ENCODE measurements around the gene SMCO4.
A peak's percentile ranks its signal among the peaks of the same experiment; 100 is the strongest.

The SMCO4 gene

DNA sequence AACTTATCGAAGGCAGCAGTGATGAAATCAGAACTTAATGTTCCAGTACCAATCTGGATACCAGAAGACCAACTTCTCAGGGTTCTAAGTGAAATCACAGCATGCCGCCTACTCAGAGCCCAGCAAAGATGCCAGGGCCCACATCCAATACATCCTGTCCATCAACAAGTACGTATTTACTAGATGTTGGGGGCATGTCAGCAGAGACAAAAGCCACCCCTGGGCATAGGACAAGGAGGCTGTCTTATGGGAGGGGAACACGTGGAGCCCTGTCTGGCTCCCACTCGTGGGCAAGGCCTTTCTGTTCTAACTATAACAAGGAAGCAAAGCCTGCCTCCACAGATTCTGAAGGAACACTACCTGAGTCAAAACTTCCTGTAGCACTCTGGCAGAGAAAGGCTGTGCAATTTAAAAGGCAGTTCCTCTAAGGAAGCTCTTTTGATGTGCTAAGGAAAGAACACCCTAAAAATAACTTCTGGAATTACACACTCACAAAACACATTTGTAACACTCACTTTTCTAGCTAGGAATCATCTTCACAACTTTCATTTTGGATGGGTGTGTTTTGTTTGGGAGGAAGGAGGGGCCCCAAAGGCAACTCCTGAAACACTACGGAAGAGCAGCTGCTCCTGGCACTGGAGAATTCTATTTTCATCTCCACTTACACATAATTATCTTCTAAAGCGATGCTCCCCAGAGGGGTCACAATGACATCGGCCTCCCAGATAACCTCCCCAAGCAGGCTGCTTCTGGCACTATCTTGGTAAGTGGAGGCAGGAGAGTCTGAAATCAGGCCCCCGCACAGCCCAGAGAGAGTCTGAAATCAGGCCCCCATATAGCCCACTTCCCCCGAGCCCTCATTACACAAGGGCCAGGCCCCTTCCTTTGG is 14.2 kb downstream of the SMCO4 start:
- DNase-seq (ENCODE audit: low spot score): no peak

DNA sequence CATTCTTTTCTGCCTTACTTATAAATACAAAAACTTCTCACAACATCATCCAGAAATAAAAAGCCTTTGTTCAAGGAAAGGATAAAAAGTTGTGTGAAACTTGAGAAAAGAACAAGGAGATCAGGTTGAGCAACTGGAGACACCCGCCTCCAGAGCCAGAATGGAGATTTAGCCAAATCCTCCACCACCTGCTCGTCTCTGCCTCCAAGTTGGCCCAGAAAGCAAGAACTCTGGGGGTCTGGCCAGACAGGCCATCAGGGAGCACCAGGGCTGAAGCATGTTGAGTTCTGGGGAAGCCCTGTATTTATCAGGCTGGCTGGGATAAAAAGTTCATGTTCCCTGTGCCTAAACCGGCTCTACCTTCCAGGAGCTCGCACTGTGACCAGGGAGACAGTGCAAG is 14.9 kb downstream of the SMCO4 start:
- DNase-seq (ENCODE audit: low spot score): no peak

DNA sequence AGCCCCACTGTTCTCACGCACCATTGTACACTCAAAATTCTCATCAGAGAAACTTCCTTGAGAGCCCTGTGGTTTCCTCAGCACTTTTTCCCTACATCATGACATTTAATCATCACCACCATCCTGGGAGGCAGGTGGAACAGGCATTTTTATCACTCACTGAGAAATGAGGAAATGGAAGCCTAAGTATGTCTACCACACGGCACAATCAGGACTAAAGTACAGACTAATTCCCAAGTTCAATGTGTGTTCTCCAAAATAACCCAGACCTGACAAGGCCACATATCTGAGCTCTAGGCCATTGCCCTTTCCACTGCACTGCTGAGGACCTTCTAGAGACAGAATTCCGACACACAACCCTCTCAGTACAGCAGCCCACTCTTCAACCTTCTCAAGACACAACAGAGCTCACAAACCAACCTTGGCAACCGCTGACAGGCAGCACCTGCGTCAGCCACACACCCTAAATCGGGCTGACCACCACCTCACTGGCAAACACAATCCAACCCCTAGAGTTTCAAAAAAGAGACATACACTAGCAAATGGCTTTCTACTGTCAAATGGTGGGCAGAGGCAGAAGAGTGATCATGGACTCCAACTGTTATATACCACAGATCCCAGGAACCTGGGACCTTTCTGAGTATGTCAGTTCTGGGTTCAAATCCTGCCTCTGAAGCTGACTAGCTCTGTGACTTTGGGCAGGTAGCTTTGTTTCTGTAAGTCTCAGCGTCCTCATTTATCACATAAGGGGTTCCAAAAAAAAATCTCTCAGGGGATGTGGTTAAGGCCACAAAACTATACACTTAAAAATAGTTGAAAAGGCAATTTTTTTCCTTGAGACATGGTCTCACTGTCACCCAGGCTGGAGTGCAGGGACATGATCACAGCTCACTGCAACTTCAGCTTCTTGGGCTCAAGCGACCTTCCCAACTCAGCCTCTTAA is 16.3 kb downstream of the SMCO4 start:
- peak; percentile 76 for DNase-seq (ENCODE audit: low spot score)

DNA sequence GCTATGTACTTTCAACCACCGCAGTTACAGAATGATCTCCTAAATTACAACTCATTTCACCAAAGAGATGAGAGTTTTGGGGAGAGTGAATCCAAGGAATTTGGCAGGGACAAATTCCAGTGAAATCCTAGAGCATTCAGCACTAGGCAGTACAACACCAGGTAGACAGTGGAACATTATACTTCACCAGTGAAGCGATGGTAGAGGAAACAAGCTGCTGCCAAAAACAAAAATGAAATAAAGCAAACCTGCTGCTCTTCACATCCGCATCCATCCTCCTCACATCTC is 16.9 kb downstream of the SMCO4 start:
- DNase-seq (ENCODE audit: low spot score): no peak

DNA sequence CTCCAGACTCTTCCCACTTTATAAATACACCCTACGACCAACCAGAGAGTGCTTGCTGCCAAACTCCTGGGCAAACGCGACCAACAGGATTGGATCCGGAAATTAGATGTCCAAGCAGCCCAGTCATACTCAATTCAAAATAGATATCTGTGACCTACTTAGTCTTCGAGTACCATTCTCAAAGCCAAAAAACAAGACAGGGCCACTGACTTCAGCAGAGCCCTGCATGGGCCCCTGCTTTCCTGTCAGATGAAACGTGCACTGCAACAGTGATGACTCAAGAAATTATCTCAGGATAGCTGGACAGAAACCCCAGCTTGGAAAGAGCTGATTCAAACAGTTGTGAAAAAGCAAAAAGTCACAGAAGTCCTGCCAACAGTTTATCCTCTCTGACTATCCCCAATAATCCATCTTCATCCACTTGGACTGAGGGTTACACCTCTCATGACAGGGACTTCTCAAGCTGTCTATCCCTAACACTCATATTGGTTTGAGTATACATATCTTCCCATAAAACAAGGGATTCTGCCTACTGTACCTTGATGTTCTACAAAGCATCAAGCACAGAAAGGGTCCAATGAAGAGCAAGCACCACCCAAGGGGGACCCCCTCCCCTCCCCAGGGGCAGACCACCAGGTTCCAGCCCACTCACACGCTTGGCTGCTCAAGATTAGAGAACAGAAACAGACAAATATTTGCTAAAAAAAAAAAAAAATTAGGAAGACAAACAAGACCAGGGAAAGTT is 17.4 kb downstream of the SMCO4 start:
- peak; percentile 31 for DNase-seq (ENCODE audit: low spot score)

DNA sequence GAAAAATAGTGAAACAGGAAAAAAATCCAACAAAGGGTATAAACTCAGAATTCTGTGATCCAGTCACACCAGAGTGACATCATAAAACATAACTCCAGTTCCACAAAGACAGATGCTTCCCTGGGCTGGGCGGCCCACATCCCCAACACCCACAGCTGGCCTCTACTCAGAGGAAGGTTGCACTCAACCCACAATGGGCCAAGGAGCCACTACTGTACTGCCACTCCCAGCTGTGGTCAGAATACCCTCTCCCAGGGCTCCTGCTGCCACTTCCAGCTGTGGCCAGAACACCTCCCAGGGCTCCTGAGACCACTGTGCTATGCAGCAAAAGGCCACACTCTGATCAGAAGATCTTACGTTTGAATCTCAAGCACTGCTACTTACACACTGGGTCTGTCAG is 18.3 kb downstream of the SMCO4 start:
- DNase-seq (ENCODE audit: low spot score): no peak

DNA sequence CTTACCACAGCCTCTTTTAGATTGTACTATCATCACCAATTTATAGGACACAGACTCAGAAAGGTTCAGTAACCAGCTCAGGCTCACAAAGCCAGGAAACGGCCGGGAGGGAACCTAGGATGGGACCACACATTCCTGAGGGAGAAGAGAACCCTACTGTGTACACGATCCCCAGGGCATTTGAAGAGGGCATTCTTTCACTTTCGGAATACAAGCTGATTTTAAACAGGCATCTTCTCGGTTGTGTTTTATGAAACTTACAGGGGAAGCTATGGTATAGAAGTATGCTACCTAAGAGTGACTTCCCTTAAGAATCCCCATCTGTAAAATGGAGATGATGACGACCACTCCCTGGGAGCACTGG is 19.0 kb downstream of the SMCO4 start:
- DNase-seq (ENCODE audit: low spot score): no peak

DNA sequence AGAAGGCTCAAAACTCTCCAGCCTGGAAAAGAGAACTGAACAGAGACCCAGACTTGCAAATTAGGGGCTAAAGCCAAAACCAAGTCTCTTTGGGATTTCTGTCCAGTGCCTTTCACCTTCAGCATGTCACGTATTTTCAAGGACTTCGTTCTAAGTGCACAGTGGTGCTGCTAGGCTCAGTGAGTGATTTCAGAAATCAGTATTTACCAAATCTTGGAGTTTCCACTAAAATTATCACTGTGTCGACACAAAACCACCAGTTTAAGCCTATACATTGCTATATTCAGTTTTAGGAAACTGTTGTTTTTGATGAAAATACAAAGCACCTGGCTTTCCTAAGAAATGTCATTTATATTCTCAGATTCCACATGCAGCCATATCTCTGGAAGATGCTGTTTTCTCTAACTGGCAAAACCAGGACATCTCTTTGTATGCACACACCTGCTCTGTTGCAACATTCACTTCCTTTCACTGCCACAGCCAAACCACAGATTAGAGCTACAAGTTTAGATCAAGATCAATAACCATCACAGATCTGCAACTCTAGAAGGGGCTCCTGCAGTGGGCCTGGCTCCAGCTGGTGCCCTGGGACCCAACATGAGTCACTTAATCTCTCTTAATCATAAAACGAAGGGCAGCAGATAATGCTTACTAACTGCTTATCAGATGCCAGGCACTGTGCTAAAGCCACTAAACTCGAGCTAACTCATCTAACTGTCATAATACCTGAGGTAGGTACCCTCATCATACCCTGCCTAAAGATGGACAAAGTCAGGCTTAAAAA is 22.3 kb downstream of the SMCO4 start:
- DNase-seq (ENCODE audit: low spot score): no peak

DNA sequence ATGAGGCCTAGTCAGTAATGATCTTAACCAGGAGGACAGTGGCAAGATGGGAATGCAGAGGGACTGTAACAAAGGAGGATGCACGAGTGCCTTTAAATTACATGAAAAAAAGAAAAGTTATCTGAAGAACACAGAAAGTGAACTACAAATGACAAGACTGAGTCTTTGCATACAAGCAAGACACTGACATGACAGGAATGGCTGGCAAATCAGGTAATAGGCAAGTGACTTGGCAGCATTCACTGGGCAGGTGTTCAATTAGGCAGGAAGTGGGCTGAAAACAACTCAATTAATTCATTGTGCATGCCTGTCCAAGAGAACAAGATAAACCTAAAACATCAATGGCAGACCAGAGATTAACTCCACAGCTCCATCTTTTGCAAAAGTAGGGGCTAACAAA is 24.0 kb downstream of the SMCO4 start:
- DNase-seq (ENCODE audit: low spot score): no peak

DNA sequence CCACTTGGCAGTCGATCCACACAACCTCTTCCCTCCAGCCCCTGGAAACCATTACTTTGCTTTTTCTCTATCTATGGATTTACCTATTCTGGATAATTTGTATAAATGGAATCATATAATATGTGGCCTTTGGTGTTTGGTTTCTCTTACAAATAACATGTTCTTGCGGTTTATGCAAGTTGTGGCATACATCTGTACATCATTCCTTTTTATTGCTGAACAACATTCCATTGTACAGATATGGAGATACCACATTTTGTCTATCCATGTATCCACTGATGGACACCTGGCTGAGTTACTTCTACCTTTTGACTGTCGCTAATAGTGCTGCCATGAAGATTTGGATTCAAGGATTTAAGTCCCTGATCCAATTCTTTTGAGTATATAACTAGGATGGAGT is 25.1 kb downstream of the SMCO4 start:
- DNase-seq (ENCODE audit: low spot score): no peak

DNA sequence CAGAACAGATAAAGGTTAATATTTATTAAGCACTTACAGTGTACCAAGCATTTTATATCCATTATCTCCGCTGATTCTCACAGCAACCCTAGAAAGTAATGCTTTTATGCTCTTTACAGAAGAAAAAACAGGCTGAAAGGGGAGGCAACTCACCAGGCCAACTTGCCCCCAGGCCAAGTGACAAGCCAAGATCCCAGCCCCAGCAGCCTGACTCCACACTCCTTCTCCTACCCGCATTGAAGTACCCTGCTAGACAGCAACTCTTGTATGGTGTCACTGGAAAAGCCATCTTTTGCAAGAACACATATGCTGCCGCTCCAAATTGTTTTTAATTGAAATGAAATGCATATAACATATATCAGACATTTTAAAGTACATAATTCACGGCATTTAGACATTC is 25.6 kb downstream of the SMCO4 start:
- DNase-seq (ENCODE audit: low spot score): no peak

DNA sequence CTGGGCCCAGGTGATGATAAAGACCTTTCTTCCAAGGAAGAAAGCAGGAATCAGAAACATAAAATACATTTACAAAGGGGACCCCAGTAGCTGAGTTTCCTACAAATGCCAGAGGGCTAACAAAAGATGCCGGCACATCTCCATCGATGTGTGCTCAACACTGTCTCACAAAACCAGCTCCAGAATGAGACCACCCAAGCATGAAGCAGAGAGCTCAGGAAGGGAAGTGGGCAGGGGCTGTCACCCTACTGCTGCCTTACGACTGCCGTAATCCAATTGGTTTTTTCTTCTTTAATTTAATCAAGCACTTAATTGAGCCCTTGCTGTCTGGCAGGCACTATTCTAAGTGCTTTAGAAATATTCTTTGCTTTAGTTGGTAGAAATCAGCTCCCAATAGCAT is 26.1 kb downstream of the SMCO4 start:
- no peak for DNase-seq (ENCODE audit: low spot score)

DNA sequence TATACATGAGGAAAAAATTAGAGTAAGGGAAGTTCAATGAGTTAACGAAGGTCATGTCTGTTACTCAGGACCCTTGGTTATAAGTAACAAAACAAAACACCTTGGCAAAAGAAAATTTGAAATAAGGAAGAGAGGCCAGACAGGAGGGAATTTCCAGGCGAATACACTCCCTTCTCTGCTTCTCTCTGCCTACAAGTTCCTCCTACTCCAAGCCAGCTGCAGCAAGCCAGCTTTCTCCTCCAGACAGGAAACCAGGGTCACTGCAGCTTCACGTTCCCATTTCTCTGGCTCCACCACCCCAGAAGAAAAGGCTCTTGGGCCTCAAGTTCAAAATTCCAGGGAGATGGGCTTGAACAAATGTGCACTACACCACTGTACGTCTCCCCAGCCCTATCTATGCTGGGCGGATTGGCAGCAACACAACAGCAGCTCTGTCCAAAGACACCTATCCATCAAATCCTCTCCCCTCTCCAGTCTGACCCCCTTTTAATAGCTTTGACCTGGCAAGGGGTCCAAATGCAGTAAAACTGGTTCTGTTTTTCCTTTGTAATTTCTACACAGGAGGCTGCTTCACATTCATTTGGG is 27.7 kb downstream of the SMCO4 start:
- DNase-seq (ENCODE audit: low spot score): no peak

DNA sequence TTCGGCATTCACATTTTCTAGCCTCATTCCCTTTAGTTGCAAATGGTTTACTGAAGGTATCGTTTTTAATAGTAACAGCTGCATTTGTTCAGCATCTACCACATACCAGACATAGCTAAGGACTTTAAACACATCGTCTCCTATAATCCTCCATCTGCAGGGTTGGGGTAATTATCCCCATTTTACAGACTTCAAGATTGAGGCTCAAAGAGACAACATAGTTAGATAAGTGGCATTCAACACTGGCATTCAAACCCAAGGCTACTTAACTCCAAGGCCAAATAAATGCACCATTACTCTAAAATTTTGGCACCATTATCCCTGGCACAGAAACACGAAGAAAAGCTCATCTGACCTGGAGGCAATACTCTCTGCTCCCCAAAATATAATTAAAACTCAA is 28.5 kb downstream of the SMCO4 start:
- no peak for DNase-seq (ENCODE audit: low spot score)

DNA sequence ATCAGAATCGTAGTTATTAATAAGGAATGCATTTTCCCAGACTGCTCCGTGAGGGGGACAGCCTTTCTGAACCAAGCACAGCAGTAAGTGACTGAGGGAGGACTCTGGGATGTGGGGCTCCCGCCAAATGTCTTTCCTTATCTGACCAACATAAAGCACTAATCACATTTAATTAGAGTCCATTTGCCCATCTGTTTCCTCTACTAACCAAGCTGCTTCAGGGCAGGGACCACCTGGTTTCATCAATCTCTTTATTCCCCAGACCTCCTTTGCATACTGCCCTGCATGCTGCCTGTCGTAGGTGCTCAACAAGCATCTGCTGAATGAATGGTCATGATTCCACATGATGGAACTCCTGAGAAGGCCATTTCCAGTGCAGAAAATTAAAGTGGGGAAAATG is 29.4 kb downstream of the SMCO4 start:
- no peak for DNase-seq (ENCODE audit: low spot score)

DNA sequence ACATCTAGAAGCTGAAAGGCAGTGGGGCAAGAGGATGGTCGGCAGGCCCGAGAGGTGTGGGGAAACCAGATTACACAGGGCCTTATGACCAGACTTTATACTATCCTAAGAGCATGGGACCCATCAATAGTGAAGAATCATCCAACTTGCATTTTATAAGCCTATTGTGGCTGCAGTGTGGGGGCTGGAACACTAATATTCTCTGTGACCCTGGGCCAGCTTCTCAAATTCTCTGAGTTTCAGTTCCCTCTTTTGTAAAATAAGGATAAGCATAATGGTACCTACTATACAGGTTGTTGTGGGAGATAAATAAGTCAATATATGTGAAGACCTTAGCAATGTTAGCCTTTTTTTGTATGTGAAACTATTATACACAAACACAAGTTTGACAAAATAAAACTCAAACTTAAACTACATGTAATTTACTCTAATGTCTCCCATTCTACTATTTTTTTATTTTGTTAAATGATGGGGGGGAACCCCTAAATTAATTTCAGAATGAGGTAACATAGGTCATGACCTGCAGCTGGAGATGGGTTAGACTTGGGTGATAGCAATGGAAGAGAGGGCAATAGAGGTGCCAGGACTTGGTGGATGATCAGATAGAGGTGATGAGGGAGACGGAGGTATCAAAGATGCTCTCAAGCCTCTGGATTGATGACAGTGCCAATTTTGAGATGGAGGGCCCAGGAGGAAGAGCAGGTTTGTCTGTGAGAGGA is 30.1 kb downstream of the SMCO4 start:
- DNase-seq (ENCODE audit: low spot score): no peak

DNA sequence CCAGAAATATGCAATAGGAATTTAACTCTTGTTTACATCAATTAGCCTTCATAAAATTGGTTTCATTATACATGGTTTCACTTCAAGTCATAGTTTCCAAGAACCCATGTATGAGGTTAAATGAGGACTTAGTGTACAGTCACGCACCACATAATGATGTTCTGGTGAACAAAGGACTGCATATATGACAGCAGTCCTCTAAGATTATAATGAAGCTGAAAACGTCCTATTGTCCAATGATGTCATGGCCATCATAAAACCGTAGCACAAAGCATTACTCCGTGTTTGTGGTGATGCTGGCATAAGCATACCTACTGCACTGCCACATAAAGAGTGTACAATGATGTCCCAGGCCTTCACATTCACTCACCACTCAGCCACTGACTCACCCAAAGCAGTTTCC is 31.1 kb downstream of the SMCO4 start:
- no peak for DNase-seq (ENCODE audit: low spot score)

DNA sequence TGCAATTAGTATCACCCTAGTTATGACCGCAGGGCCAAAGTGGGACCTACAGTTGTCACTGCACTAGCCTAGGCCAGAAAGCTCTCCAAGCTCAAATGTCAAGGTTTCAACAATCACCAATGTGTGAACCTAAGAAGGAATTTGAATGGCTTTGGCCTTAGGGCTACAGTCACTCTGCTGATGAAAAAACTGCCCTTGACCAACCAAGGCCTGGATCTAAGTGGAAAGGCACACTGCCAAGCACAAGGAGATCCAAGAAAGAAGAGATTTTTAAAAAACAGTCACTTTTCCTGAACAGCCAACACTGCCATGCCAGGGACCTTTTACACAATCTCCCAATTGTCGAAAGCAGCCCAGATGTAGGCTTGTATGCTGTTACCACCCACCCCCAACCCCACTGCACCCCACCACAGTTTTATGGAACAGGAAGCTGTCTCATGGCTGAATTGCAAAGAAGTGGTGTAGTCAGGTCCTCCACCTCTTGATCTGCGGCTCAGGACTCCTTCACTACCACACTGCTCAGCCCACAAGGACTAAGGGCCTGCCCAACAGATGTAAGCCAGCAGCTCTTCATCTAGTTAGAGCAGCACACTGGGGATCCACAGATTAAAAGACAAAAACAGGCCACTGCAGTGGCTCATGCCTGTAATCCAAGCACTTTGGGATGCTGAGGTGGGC is 32.9 kb downstream of the SMCO4 start:
- no peak for DNase-seq (ENCODE audit: low spot score)

DNA sequence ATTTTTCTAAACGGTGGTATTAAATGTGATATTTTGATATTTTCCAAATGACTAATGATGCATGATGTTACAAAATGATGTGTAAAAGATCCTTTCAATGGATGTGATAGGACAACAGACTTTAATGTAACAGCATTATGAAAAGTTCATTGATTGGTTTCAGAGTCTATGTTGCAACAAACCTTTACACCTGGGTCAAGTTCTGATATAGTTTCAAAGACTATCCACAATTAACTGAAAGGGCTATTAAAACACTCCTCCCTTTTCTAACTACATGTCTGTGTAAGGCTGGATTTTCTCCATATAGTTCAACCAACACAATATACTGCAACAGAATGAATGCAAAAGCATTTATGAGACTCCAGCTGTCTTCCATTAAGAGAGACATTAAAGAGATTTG is 35.7 kb downstream of the SMCO4 start:
- DNase-seq (ENCODE audit: low spot score): no peak

DNA sequence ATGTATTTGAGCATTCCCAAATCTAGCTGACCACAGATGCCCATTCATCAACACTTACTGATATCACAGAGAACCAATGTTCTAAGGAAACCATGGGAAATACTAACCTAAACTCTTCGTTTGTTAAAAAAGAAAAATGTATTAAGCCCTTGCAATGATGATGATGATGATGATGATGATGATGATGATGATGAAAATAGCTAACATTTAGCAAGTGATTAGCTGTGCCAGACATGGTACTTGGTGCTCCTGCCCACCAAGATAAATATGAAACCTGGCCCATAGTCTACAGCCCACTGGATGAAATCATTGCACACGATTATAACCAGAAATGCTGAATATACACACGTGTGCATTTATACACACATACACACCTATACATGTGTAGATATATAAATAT is 37.5 kb downstream of the SMCO4 start:
- DNase-seq (ENCODE audit: low spot score): no peak
